CD4-positive, alpha-beta T cell treated with Interleukin-10 for 1 hour (primary cell): ENCODE measurements around the gene SSBP4.
"Not testable (repeated sequence)": the region's sequence is repeated elsewhere in the genome, so short reads cannot be mapped to it uniquely, and the experiment has no call there.

ENCODE experiments used
- DNase-seq: peaks from one replicate; pipeline ENCODE4 v3.0.0-alpha.2; 2020

SSBP4 gene

DNA sequence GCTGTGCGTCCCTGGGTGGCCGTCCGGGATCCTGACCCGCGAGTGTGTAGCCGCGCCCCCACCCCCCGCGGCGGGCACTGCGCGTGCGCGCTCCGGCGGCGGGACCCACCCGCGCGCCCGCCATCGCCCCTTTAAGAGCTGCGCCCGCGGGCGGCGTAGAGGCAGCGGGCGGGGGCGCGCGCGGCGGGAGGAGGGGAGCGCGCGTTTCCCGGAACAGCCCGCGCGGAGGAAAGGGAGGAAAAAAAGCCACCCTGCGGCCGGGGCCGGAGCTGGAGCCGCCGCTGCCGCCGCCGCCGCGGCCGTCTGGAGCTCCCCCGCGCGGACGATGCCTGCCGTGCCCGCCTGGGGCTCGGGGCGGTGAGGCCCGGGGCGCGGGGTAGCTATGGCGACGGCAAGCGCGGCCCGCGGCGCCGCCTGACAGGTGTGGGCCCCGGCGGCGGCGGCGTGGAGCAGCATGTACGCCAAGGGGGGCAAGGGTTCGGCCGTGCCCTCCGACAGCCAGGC is at the start of gene SSBP4:
Gene SSBP4 (plus strand): TSS at position 204 of the 504 bp plus-strand sequence. CDS start 251 bp downstream, at position 455.
- peak; percentile 81 for DNase-seq

- no peak for DNase-seq
Measured at GRCh38 chr19:18373407-18373891, 45.7 kb upstream of the SSBP4 start.

- DNase-seq = peak; percentile 65
Measured at GRCh38 chr19:18373892-18374629, 45.1 kb upstream of the SSBP4 start.

- DNase-seq = no peak
Measured at GRCh38 chr19:18377026-18377425, 42.2 kb upstream of the SSBP4 start.

DNA sequence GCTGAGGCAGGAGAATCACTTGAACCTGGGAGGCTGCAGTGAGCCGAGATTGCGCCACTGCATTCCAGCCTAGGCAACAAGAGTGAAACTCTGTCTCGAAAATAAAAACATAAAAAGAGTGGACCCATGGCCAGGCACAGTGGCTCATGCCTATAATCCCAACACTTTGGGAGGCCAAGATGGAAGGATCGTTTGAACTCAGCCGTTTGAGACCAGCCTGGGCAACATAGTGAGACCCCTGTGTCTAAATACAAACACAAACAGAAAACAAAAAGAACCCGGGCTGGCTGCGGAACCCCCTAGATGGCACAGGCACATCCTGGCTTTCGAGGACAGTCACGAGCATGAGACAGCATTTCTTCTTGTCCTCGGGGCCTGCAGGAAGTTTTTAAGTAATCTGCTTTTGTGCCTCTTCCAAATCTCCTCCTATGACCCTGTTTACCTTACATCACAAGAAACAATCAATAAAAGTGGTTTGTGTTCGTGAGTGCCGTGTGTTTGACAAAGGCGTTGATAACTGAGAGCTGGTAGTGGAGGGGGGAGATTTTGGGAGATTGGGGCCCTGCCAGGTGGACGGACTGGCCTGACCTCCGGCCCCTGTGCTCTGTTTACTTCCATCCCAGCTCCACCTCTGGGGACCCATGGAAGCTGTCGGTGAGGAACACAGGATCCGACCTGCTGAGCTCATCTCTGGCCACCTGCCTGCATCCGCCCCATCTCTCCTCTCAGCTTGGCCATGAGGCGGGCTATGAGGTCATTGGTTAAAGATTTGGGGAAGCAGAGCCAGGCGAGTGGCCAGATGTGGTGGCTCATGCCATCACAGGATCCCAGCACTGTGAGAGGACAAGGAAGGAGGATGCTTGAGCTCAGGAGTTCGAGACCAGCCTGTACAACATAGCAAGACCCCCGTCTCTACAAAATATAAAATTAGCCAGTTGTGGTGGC is 39.1 kb upstream of the SSBP4 start:
- no peak for DNase-seq

GRCh38 chr19:18380843-18381242 is 38.4 kb upstream of the SSBP4 start:
- no peak for DNase-seq

- DNase-seq = not testable (repeated sequence)
Measured at GRCh38 chr19:18383622-18384021, 35.6 kb upstream of the SSBP4 start.

DNA sequence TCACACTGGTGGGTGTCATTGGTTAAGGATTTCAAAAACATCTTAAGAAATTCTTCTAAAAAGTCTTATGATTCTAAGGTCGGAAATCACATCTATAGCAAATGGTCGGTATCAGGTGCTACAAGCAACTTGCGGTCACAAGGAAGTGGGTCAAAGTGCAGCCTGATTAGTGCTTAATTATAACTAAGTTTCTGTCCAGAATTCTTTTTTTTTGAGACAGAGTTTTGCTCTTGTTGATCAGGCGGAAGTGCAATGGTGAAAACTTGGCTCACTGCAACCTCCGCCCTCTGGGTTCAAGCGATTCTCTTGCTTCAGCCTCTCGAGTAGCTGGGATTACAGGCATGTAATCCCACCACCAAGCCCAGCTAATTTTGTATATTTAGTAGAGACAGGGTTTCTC is 34.4 kb upstream of the SSBP4 start:
- no peak for DNase-seq

GRCh38 chr19:18385359-18385674 is 33.9 kb upstream of the SSBP4 start:
- DNase-seq = no peak

- peak; percentile 10 for DNase-seq
Measured at GRCh38 chr19:18385675-18386542, 33.3 kb upstream of the SSBP4 start, which contains the start of gene GDF15. GDF15 (plus strand) TSS chr19:18386158; CDS start chr19:18386190, 32 bp downstream.

DNA sequence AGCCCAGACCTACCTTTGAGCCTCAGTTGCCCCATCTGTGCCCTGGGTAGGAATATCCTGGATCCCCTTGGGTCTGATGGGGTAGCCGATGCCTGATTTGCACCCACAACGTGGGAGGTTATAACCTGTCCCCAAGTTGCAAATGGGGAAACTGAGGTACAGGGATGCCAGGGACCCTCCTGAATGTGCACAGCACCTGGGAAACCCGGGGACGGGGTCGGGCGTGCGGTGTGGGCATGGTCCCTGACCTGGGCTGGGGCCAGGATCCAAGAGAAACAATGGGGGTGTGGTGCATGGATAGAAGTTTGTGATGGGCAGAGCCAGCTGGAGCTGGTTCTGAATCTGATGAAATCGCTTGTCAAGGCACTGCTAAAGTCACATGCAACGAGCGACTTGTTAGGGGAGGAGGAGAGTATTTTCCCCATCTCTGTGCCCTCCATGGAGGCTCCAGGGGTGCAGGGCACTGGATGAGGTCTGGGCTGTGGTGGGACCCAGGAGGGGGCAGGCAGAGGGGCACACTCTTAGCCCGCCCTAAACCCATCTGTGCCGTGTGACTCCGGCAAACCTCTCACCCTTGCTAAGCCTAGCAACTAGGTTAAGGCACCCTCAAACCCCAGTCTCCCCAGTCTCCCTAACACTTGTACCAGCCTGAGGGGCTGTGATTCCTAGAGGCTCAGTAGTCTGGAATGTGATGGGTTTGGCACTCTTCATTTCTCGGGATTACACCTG is 32.5 kb upstream of the SSBP4 start:
- DNase-seq = no peak

DNA sequence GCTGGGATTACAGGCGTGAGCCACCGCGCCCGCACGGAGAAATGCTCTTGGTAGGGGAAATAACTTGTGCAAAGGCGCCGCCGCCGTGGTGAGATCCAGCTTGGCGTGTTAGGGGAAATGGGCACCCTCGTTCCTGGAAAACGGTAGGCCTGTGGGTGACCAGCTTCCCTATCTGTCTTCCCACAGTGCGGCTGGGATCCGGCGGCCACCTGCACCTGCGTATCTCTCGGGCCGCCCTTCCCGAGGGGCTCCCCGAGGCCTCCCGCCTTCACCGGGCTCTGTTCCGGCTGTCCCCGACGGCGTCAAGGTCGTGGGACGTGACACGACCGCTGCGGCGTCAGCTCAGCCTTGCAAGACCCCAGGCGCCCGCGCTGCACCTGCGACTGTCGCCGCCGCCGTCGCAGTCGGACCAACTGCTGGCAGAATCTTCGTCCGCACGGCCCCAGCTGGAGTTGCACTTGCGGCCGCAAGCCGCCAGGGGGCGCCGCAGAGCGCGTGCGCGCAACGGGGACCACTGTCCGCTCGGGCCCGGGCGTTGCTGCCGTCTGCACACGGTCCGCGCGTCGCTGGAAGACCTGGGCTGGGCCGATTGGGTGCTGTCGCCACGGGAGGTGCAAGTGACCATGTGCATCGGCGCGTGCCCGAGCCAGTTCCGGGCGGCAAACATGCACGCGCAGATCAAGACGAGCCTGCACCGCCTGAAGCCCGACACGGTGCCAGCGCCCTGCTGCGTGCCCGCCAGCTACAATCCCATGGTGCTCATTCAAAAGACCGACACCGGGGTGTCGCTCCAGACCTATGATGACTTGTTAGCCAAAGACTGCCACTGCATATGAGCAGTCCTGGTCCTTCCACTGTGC is 30.9 kb upstream of the SSBP4 start:
- peak; percentile 86 for DNase-seq

DNA sequence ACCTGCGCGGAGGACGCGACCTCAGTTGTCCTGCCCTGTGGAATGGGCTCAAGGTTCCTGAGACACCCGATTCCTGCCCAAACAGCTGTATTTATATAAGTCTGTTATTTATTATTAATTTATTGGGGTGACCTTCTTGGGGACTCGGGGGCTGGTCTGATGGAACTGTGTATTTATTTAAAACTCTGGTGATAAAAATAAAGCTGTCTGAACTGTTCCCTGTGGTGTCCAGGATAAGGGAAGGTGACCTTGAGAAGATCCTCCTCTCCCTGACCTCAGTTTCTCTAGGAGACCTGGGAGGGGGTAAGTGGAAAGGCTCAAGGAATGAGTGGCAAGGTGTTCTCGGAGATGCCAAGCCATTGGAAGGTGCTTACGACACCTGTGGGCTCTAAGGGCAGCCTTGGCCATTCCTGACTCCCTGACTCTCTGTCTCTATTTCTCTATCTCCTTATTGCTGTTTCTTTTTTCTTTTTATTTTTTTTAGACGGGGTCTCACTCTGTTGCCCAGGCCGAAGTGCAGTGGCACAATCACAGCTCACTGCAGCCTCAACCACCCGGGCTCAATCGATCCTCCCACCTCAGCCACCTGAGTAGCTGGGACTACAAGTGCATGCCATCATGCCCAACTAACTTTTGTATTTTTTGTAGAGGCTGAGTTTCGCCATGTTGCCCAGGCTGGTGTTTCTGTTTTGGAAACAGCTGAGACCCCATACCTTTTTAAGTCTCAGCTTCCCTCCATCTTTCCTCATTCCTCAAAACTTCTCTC is 30.1 kb upstream of the SSBP4 start:
- DNase-seq = no peak

GRCh38 chr19:18389726-18390064 is 29.5 kb upstream of the SSBP4 start:
- no peak for DNase-seq

DNA sequence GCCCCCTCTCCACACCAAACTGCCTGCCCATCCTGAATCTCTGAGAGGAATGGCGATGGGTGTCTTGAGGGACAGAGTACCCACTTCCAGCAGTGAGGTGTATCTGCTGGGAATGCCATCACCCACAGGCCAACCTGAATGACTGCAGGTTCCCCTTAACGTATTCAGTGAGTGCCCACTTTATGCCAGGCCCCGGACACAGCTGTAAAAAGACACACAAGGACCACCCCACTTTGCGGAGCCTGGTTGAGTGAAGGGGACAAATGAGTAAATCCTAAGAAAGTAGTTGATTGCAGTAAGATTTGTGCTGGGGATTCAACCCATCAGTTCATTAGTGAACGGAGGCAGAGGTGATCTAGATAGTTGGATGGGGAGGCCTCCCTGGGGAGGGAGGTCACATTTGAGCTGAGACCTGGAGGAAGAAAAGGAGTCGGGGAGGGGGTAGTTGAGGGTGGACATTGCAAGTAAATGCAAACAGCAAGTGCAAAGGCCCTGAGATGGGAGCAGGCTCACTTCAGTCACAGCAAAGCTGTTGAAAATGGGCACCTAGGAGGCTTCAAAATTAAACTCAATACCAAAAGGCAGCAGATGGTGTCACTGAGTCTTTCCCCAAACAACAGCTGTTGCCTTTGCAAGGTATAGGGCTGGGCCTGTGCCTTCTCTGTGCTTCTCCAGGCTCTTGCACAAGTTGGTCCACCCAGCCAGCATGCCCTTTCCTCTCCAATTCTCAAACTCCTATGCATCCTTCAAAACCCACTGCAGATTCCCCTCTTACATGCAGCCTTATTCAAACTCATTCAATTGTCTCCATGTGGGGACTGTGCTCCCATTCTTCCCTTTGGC is 28.9 kb upstream of the SSBP4 start:
- no peak for DNase-seq

GRCh38 chr19:18391509-18392075 is 27.6 kb upstream of the SSBP4 start:
- DNase-seq = no peak

GRCh38 chr19:18392417-18392816 is 26.8 kb upstream of the SSBP4 start:
- DNase-seq = no peak

DNA sequence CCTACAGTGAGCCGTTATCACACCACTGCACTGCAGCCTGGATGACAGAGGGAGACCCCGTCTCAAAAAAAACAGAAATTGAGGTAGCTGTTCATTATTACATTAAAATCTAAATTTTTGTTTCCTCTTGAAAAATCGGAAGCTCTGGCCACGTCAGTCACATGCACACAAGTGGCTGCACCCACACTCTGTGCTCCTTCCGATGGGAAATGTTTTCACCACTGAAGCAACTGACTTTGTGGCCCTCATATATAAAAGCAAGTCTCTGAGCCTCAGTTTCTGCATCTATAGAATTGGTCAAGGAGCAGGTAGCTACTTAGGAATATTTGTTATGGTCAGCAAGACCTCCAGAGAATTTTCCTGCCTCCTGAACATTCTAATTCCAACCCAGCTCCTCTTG is 26.3 kb upstream of the SSBP4 start:
- no peak for DNase-seq

GRCh38 chr19:18393836-18394235 is 25.4 kb upstream of the SSBP4 start:
- no peak for DNase-seq
